Activated CD8-positive, alpha-beta memory T cell treated with anti-CD3 and anti-CD28 coated beads, Interleukin-2, amount 10 ng/mL, durations not matched to agents 7 days and 5 days (primary cell): Measurements from ENCODE around the gene CACNA2D3. TPM values are rescaled to one million over a fixed set of nuclear protein-coding genes. Genes with fewer than 3 reads are reported as not detected.

Experiments
- ATAC-seq: fragments of 150-1000 bp; cut with Tn5 transposase; one replicate; pipeline ENCODE4 v1.10.0; 2021; ENCODE audit warnings: moderate library complexity
- CTCF ChIA-PET: fragments of 350-600 bp; sonication (Branson Sonifier 250); formaldehyde crosslinking; loops from one replicate; lab custom pipeline; 2021; ENCODE audit warnings: antibody characterized with exemption; lab: Charles Lee
- DNase-seq: peaks from one replicate; pipeline ENCODE4 v3.0.0-alpha.2; 2020
- H3K27ac Mint-ChIP-seq: one replicate; pipeline ENCODE4 v1.8.0; 2021; ENCODE audit warnings: mild to moderate bottlenecking, mixed read lengths
- H3K27me3 Mint-ChIP-seq: one replicate; pipeline ENCODE4 v1.8.0; 2021; ENCODE audit warnings: mixed read lengths
- H3K36me3 Mint-ChIP-seq: one replicate; pipeline ENCODE4 v1.8.0; 2021; ENCODE audit warnings: mild to moderate bottlenecking, mixed read lengths
- H3K4me1 Mint-ChIP-seq: one replicate; pipeline ENCODE4 v1.8.0; 2021; ENCODE audit warnings: mixed read lengths
- H3K4me3 Mint-ChIP-seq: one replicate; pipeline ENCODE4 v1.8.0; 2021; ENCODE audit warnings: mild to moderate bottlenecking, moderate library complexity, mixed read lengths
- H3K9me3 Mint-ChIP-seq: one replicate; pipeline ENCODE4 v1.8.0; 2022; ENCODE audit warnings: low read depth, mixed read lengths
- total RNA-seq, 2 experiments: library from RNA; stranded (reverse); gene quantifications; one replicate each; pipeline ENCODE4 v1.2.3, GENCODE V29; 2021

CACNA2D3 gene
- total RNA-seq, 2 experiments from 2014 or later = not detected

GRCh38 chr3:54536450-54536849, 414.1 kb downstream of the CACNA2D3 start:
- H3K4me3 Mint-ChIP-seq = no peak overlapping the region
- H3K27ac Mint-ChIP-seq = no peak overlapping the region
- H3K27me3 Mint-ChIP-seq = no peaks in the 10 kb centered on the region
- no peak for DNase-seq
- CTCF ChIA-PET = no interaction called here
- H3K9me3 Mint-ChIP-seq = peaks cover 2% of the 10 kb centered on the region
- ATAC-seq = no peak
- H3K4me1 Mint-ChIP-seq = no peaks in the 10 kb centered on the region
- no peaks in the 10 kb centered on the region for H3K36me3 Mint-ChIP-seq

GRCh38 chr3:54537506-54537905, 415.2 kb downstream of the CACNA2D3 start:
- no peak for ATAC-seq
- CTCF ChIA-PET = no interaction called here
- H3K36me3 Mint-ChIP-seq = no peaks in the 10 kb centered on the region

DNA sequence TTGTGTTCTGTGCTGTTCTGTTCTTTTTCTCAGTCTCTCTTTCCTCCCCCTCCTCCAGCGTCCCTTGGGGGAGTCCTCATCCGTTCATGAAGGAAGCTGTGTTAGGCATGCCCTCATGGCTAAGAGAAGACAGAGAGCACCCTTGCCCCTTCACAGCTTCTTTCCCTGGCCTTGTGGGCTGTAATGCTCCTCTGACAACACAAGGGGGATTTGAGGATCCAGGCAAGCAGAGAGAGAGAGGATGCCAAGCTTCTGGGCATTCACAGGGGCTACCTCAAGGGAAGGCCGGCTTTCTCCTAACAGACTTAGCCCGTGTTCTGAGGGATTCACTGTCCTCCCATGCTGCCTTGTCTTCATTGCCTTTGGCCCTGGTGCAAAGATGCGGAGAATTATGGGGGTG, 416.0 kb downstream of the CACNA2D3 start:
- peaks cover 2% of the 10 kb centered on the region for H3K9me3 Mint-ChIP-seq
- H3K4me1 Mint-ChIP-seq = no peaks in the 10 kb centered on the region
- DNase-seq (no peak), ATAC-seq (no peak)
- H3K36me3 Mint-ChIP-seq = no peaks in the 10 kb centered on the region
- no peak overlapping the region for H3K4me3 Mint-ChIP-seq
- H3K27ac Mint-ChIP-seq = no peak overlapping the region
- CTCF ChIA-PET = no interaction called here
- no peaks in the 10 kb centered on the region for H3K27me3 Mint-ChIP-seq

More at GRCh38 chr3:54537506-54537905, 415.2 kb downstream of the CACNA2D3 start:
- Mint-ChIP-seq H3K27me3 (no peaks in the 10 kb centered on the region), H3K4me3 (no peak overlapping the region), H3K27ac (no peak overlapping the region), H3K4me1 (no peaks in the 10 kb centered on the region), H3K9me3 (peaks cover 2% of the 10 kb centered on the region)
- no peak for DNase-seq

DNA sequence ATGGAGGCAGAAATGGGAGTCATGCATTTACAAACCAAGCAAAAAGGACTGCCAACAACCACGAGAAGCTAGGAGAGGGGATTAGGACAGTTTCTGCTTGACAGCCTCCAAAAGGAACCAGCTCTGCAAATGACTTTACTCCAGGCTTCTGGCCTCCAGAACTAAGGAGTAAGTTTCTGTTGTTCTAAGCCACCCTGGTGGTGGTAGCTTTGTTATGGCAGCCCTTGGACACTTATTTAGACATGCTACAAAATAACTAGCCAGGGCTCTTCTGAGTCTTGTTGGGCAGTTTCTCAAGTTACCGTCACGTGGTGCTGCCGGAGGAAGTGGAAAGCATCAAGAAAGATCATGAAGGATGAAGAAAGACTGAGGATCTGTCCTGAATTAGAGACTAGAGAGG, 419.0 kb downstream of the CACNA2D3 start:
- Mint-ChIP-seq H3K9me3 (peaks cover under 1% of the 10 kb centered on the region), H3K27me3 (no peaks in the 10 kb centered on the region), H3K4me3 (no peak overlapping the region), H3K4me1 (no peaks in the 10 kb centered on the region), H3K27ac (no peak overlapping the region), H3K36me3 (no peaks in the 10 kb centered on the region)
- ATAC-seq = no peak
- DNase-seq = no peak
- CTCF ChIA-PET = no interaction called here

- DNase-seq (no peak), ATAC-seq (no peak)
- Mint-ChIP-seq H3K27me3 (no peaks in the 10 kb centered on the region), H3K36me3 (no peaks in the 10 kb centered on the region), H3K27ac (no peak overlapping the region), H3K9me3 (peaks cover 2% of the 10 kb centered on the region), H3K4me1 (no peaks in the 10 kb centered on the region), H3K4me3 (no peak overlapping the region)
- CTCF ChIA-PET = no interaction called here
Observed at GRCh38 chr3:54543446-54543845, 421.1 kb downstream of the CACNA2D3 start.

GRCh38 chr3:54547051-54547450, 424.7 kb downstream of the CACNA2D3 start:
- ATAC-seq = no peak
- no peaks in the 10 kb centered on the region for H3K36me3 Mint-ChIP-seq
- H3K9me3 Mint-ChIP-seq = peaks cover 7% of the 10 kb centered on the region
- CTCF ChIA-PET = no interaction called here
- H3K27ac Mint-ChIP-seq = no peak overlapping the region
- no peaks in the 10 kb centered on the region for H3K27me3 Mint-ChIP-seq
- no peak overlapping the region for H3K4me3 Mint-ChIP-seq
- no peaks in the 10 kb centered on the region for H3K4me1 Mint-ChIP-seq
- DNase-seq = no peak

- Mint-ChIP-seq H3K27me3 (no peaks in the 10 kb centered on the region), H3K27ac (no peak overlapping the region), H3K4me3 (no peak overlapping the region), H3K4me1 (no peaks in the 10 kb centered on the region), H3K9me3 (peaks cover 7% of the 10 kb centered on the region), H3K36me3 (no peaks in the 10 kb centered on the region)
- DNase-seq (no peak), ATAC-seq (no peak)
- CTCF ChIA-PET = no interaction called here
Observed at GRCh38 chr3:54547846-54548245, 425.5 kb downstream of the CACNA2D3 start.

GRCh38 chr3:54549607-54550220, 427.4 kb downstream of the CACNA2D3 start:
- CTCF ChIA-PET = no interaction called here
- no peak overlapping the region for H3K27ac Mint-ChIP-seq
- ATAC-seq (no peak), DNase-seq (no peak)
- no peak overlapping the region for H3K4me3 Mint-ChIP-seq
- peaks cover 7% of the 10 kb centered on the region for H3K9me3 Mint-ChIP-seq
- H3K36me3 Mint-ChIP-seq = no peaks in the 10 kb centered on the region
- H3K27me3 Mint-ChIP-seq = no peaks in the 10 kb centered on the region
- no peaks in the 10 kb centered on the region for H3K4me1 Mint-ChIP-seq

DNA sequence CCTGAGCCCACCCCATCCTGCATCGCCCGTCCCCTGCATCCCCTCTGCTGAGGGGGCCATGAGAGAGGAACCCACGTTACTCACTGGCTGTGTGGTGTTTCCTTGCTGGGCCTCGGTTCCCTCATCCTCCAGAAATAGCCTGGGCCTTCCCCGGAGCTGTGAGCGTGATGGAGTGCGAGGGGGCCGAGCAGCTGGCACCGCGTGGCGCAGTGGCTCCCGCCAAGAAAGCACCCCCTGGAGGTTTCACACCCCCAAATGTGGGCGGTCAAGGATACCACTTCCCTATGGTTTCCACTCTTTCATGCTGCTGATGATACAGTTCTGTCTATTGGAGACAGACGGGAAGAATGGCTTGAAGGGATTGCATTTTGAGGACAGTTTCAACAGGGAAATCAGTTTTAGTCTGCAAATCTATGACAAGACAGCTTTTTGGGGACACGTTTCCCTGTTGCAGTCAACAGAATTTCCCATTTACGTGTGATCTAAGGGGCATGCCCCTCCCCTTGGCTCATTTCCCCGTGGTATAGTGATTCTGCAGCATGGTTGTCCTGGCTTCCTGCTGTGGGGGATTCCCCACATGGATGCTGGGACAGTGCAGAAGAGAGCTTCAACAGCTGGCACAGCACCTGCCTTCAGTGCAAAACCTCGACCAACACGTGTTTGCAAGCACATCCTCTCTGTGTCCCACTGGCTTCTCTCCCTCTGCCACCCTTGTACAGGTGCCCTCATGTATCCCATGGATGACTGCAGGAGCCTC, 428.0 kb downstream of the CACNA2D3 start:
- Mint-ChIP-seq H3K27me3 (no peaks in the 10 kb centered on the region), H3K4me1 (no peaks in the 10 kb centered on the region)

DNA sequence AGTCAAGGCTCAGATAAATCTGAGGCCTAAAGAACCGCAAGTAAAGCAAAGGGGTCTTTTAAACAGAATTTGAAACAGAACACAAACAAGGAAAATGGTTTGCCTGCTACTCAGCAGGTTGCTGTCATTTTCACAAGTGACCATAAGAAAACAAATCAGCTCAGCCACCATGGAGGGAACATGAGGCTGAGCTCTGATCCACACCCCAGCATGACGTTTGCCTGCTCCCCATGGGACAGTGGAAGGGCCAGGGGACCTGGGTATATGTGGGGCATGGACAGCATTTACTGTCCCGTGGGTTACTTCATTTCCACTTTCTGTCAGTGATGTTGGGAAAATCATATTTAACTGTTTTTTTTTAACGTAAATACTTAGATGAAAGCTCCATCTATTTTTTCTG, 434.3 kb downstream of the CACNA2D3 start:
- CTCF ChIA-PET = no interaction called here
- no peaks in the 10 kb centered on the region for H3K9me3 Mint-ChIP-seq
- H3K36me3 Mint-ChIP-seq = no peaks in the 10 kb centered on the region
- no peak overlapping the region for H3K4me3 Mint-ChIP-seq
- H3K4me1 Mint-ChIP-seq = no peaks in the 10 kb centered on the region
- no peak overlapping the region for H3K27ac Mint-ChIP-seq
- DNase-seq = no peak
- no peak for ATAC-seq
- no peaks in the 10 kb centered on the region for H3K27me3 Mint-ChIP-seq

More for the DNA sequence above, 428.0 kb downstream of the CACNA2D3 start:
- no peak overlapping the region for H3K27ac Mint-ChIP-seq
- DNase-seq (no peak), ATAC-seq (no peak)
- H3K9me3 Mint-ChIP-seq = peaks cover 7% of the 10 kb centered on the region
- CTCF ChIA-PET = no interaction called here
- no peaks in the 10 kb centered on the region for H3K36me3 Mint-ChIP-seq
- H3K4me3 Mint-ChIP-seq = no peak overlapping the region

DNA sequence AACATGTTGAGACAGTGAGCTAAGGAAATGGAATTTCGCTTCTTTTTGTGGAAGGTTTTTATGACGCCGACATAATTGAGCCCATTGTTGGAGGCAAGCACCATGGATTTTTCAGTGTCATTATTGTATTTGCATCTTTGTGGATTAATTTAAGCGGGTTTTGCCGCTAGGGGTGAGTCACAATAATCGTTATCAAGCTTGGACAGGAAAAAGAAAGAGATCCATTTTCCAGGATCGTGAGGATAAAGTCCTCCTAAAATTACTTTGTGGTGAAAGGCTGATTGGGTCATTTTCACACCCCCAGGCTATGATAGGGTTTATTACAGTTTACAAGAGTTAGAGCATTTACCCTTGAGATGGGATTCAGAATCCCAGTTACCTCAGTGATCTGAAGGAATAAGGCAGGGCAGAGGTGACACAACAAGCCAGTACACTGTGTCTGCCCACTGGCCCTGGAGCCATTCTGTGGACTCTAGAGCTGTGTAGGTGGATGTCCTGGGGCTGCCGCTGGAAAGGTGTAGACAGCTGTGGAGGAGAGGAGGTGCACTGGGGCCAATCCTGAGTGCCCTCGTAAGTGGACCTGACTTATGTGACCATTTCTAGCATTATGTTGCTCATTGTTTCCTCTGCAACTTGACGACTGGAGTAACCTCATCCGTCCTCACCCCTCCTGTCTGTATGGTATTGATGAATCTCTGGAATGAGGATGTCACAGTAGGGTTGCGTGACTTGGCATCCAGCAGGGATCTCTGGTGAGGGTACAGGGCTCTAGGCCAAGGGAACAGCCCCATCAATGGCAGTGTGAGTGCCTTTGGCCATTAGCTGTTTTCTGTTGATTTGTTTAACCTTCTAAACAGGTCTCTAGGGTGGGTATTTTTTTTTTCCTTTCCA, 435.4 kb downstream of the CACNA2D3 start:
- ATAC-seq (no peak), DNase-seq (no peak)
- Mint-ChIP-seq H3K27ac (no peak overlapping the region), H3K9me3 (no peaks in the 10 kb centered on the region), H3K27me3 (no peaks in the 10 kb centered on the region), H3K36me3 (no peaks in the 10 kb centered on the region), H3K4me3 (no peak overlapping the region), H3K4me1 (no peaks in the 10 kb centered on the region)
- CTCF ChIA-PET = no interaction called here

DNA sequence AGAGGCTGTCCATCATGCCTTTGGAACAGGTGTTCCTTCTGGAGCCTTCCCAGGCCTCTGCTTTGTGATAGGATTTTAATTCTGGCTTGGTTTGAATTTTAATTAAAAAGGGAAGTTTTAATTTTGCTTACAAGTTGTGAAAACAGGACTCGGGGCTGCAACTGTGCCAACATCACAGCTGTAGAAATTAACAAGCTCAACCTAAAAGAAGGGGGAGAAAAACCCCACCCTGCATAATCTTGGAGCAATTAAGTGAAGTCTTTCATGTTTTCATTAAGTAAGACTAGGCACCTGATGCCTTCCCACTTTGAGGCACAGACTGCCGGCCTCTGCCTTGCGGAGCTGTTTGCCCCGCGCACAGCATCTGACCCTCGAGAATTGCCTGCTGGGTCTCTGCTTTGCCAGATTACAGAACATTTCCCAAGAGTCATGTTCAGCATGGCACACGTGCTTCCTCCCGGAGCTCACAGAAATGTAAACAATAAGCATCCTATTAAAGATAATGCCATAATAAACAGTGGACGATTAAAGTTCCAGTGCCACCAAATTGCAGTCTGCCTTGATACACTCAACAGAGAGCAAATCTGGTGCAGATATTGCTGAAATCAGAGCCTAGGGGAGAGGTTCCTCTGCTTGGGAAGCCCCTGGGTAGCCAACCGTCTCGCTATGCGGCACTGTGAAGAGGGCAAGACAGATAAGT, 441.3 kb downstream of the CACNA2D3 start:
- Mint-ChIP-seq H3K27ac (no peak overlapping the region), H3K36me3 (no peaks in the 10 kb centered on the region), H3K4me3 (no peak overlapping the region), H3K27me3 (no peaks in the 10 kb centered on the region), H3K9me3 (peaks cover 2% of the 10 kb centered on the region), H3K4me1 (no peaks in the 10 kb centered on the region)
- CTCF ChIA-PET = no interaction called here
- ATAC-seq = no peak
- DNase-seq = no peak

DNA sequence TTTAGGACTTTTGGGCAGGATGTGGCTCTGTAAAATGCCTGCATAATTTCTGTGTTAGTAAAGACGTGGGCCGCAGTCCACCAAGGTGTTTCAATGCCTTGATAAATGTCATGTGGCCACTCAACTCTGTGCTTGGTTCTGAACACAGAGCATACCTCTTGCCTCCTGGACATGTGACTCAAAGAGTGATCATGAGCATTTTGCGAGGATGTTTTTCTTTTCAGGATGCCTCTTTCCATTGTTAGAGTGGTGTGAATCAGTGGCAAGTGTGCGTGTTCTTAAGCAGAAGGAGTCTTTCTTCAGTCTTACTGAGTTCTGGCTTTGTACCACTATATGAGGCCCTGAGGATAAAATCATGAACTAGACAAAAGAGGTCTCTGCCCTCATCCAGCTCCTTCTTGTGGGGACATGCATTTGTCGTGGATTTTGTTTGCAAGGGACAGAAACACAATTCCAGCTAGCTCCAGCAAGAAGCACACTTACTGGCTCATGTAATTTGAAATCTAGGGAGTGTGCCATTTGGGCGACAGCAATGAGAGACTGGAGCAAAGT, 442.1 kb downstream of the CACNA2D3 start:
- H3K9me3 Mint-ChIP-seq = peaks cover 2% of the 10 kb centered on the region
- CTCF ChIA-PET = no interaction called here
- no peaks in the 10 kb centered on the region for H3K27me3 Mint-ChIP-seq
- no peaks in the 10 kb centered on the region for H3K4me1 Mint-ChIP-seq
- DNase-seq = no peak
- no peak overlapping the region for H3K27ac Mint-ChIP-seq
- no peak overlapping the region for H3K4me3 Mint-ChIP-seq
- no peaks in the 10 kb centered on the region for H3K36me3 Mint-ChIP-seq
- no peak for ATAC-seq
